ENCODE data around the gene ATP5F1D. TPM values are rescaled to one million over a fixed set of nuclear protein-coding genes. Genes with fewer than 3 reads are reported as not detected.
A peak's percentile ranks its signal among the peaks of the same experiment; 100 is the strongest.

ATP5F1D gene
- total and polyA plus RNA-seq, 2 of the 13 experiments (the other 11 are each of a cell fraction or from before 2014, with no cell fraction given) = 39.4 to 78.7 TPM

- TF ChIP-seq ZNF609 (CRISPR knock-in tag; IDR thresholded peaks at IDR 0.05; ENCODE audit: borderline replicate concordance) (no peak), PCBP1 (IDR thresholded peaks at IDR 0.05; ENCODE audit: borderline replicate concordance, low read depth, low read length) (no peak), FOXM1 (CRISPR knock-in tag; IDR thresholded peaks at IDR 0.05) (peak; percentile 24; the same call in 1 of the 2 replicates), PITX1 (CRISPR knock-in tag; IDR thresholded peaks at IDR 0.05) (0 out of 2 replicates have a peak, but pooled peaks have one; percentile 33), ZNF431 (CRISPR knock-in tag; IDR thresholded peaks at IDR 0.05; ENCODE audit: borderline replicate concordance, low read depth) (0 out of 2 replicates have a peak, but pooled peaks have one; percentile 76), ZSCAN20 (CRISPR knock-in tag; IDR thresholded peaks at IDR 0.05; ENCODE audit: borderline replicate concordance) (peak; percentile 67; the same call in 1 of the 2 replicates), ARID4A (CRISPR knock-in tag; IDR thresholded peaks at IDR 0.05; ENCODE audit: borderline replicate concordance) (peak; percentile 92), ZNF670 (CRISPR knock-in tag; IDR thresholded peaks at IDR 0.05; ENCODE audit: borderline replicate concordance) (0 out of 2 replicates have a peak, but pooled peaks have one; percentile 25), CBFB (CRISPR knock-in tag; IDR thresholded peaks at IDR 0.05) (0 out of 2 replicates have a peak, but pooled peaks have one; percentile 37), ELF3 (CRISPR knock-in tag; IDR thresholded peaks at IDR 0.05) (peak; percentile 32; the same call in 1 of the 2 replicates), ATM (IDR thresholded peaks at IDR 0.05; ENCODE audit: borderline replicate concordance) (no peak), HNF4A (CRISPR knock-in tag; IDR thresholded peaks at IDR 0.05) (peak; percentile 22; the same call in 1 of the 2 replicates), TCF12 (IDR thresholded peaks at IDR 0.05) (no peak), TCF12 (CRISPR knock-in tag; IDR thresholded peaks at IDR 0.05) (peak; percentile 17; the same call in 1 of the 2 replicates), ZNF207 (IDR thresholded peaks at IDR 0.05; ENCODE audit: borderline replicate concordance) (no peak), IRF2 (CRISPR knock-in tag; IDR thresholded peaks at IDR 0.05) (peak; percentile 94), ZFX (CRISPR knock-in tag; IDR thresholded peaks at IDR 0.05; ENCODE audit: low read depth) (peak; percentile 73), CERS6 (CRISPR knock-in tag; IDR thresholded peaks at IDR 0.05) (no peak), HNRNPLL (IDR thresholded peaks at IDR 0.05; ENCODE audit: low read depth, low read length, poor library complexity, severe bottlenecking) (peak; percentile 90), NCOR1 (IDR thresholded peaks at IDR 0.05; ENCODE audit: borderline replicate concordance, low read length) (no peak)
Measured at GRCh38 chr19:1241417-1242095, at the start of gene ATP5F1D (continued).

Data from HepG2 (cell line).